Right ventricle myocardium inferior (tissue), 1 donor: ENCODE results near the gene DPH7. TPM values are rescaled to one million over a fixed set of nuclear protein-coding genes. Genes with fewer than 3 reads are reported as not detected.
A peak's percentile ranks its signal among the peaks of the same experiment; 100 is the strongest.
"Not testable (repeated sequence)": the region's sequence is repeated elsewhere in the genome, so short reads cannot be mapped to it uniquely, and the experiment has no call there.

Experiments used
- ATAC-seq: fragments of 200-7000 bp; cut with Tn5 transposase; one replicate; pipeline ENCODE4 v1.9.1; 2020; ENCODE audit warnings: mild to moderate bottlenecking, moderate library complexity
- DNase-seq: peaks from one replicate; pipeline ENCODE4 v3.0.0; 2021; ENCODE audit errors: missing footprints
- intact Hi-C: fragments of 100-400 bp; cut with DNase I; formaldehyde crosslinking; loops from one replicate; pipeline ENCODE4 v1.11.0; 2022
- total RNA-seq: library from RNA; stranded (reverse); fragmentation: NEBNext Ultra II Directional; extraction: Animal tissue kit (Norgen Biotek cat#: 25700); gene quantifications from one replicate; pipeline ENCODE4 v1.2.1, GENCODE V29; 2021
- donor health status: DM: no; HTN: yes; CAD: no; lungs with severe emphysema.

Gene DPH7
- total RNA-seq, 1 donor from 2014 or later, result 17.2 TPM

DNA sequence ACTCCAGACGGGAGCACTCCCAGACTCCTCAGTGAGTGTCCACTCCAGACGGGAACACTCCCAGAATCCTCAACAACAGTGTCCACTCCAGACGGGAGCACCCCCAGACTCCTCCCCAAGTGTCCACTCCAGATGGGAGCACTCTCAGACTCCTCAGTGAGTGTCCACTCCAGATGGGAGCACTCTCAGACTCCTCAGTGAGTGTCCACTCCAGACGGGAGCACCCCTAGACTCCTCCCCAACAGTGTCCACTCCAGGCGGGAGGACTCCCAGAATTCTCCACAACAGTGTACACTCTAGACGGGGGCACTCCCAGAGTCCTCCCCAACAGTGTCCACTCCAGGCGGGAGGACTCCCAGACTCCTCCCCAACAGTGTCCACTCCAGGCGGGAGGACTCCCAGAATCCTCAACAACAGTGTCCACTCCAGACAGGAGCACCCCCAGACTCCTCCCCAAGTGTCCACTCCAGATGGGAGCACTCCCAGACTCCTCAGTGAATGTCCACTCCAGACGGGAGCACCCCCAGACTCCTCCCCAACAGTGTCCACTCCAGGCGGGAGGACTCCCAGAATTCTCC is 45.7 kb downstream of the DPH7 start:
- intact Hi-C loops, ATAC-seq: not testable (repeated sequence)
- peak; percentile 8 for DNase-seq

DNA sequence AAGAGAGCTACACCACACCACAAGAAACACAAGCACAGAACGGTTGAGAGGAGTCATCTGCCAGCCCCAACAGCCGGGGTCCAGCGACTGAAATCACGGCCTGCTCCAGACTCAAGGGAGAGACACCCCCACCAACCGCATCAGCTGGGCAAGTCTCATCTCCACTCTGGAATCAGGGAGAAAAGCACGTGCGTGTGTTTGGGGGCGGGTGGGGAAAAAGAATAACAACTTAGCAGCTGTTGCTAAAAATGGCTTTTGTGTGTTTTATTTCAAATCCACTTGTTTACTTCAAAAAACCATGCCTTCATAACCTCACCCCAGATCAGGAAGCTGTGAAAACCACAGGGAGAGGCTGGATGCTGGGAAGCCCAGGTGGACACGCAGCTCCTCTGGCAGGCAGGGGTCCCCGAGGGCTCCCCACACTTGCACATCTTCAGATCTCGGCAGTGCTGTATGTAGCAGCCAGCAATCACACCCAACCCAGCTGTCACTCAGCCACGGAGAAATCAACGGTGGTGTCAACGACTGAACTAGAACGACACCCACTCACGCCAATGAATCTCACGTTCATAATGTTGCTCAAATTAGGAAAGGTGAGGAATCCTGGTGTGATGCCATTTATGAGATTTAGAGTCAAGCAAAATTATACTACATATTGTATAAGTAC is 47.5 kb downstream of the DPH7 start:
- intact Hi-C loops, result no loop called here
- ATAC-seq (no peak), DNase-seq (peak; percentile 64)

DNA sequence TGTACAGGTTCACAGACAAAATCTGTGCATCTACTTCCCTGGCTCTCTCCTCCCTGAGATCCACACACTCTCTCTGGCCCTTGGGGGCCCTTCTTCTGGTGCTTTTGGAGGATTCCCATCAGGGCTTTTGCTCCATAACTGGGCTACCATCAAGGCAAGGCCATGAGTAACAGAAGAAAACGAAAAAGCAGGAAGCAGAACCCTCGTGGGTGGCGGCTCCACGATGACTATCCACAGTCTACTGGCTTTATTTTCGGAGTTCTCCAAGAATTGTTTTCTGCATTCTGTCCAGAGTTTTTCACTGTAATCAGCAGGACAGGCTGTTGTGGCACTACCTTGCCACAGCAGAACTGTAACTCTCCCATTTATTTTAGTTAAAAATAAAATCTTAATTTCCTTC is 48.4 kb downstream of the DPH7 start:
- no peak for ATAC-seq
- intact Hi-C loops, result no loop called here
- DNase-seq, result no peak

DNA sequence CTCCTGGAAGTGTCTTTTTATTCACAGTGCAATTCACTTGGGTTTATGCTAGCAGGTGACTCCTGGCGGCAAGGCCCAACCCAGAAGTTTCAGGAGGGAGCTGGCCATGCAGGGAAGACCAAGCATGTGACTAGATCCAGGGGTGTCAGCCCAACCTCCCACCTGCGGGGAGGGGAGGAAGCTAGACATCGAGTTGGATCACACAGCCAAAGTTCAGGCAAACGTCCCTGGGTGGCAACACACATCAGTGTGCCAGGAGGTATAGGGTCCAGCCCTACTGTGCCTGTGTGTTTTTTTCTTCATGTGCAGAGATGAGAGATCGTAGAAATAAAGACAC is 53.8 kb downstream of the DPH7 start:
- intact Hi-C loops, result loop anchor here (10.0 kb wide), 2 partner anchors 100 to 230 kb away; partner anchors contain the start of genes EXD3 and NOXA1
- ATAC-seq (no peak), DNase-seq (peak; percentile 34)

DNA sequence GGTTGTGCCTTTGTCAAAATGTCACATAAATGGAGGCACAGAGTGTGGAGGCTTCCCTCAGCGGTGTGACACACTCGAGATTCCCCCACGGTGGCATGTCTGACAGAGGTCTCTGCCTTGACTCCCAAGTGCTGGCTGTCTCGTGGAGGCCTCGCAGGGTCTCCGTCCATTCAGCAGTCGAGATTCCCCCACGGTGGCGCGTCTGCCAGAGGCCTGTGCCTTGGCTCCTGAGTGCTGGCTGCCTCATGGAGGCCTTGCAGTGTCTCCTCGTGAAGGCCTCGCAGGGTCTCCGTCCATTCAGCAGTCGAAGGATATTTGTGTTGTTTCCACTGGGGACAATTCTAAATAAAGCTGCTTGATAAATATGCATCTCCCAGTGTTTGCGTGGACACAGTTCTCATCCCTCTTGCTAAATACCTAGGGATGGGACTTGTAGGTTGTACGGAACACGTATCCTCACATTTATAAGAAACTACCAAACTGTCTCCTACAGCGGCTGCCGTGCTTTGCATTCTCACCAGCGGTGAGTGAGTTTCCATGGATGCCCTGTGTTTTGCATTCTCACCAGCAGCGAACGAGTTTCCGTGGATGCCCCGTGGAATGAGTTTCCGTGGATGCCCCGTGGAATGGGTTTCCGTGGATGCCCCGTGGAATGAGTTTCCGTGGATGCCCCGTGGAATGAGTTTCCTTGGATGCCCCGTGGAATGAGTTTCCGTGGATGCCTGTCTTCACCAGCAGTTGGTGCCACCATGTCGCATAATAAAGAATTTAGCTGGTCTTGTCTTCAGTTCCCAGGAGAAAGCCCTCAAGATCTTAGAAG is 54.4 kb downstream of the DPH7 start:
- intact Hi-C loops, result loop anchor here (10.0 kb wide), 2 partner anchors 100 to 230 kb away; partner anchors contain the start of genes EXD3 and NOXA1
- DNase-seq, result peak; percentile 40
- ATAC-seq, result no peak

DNA sequence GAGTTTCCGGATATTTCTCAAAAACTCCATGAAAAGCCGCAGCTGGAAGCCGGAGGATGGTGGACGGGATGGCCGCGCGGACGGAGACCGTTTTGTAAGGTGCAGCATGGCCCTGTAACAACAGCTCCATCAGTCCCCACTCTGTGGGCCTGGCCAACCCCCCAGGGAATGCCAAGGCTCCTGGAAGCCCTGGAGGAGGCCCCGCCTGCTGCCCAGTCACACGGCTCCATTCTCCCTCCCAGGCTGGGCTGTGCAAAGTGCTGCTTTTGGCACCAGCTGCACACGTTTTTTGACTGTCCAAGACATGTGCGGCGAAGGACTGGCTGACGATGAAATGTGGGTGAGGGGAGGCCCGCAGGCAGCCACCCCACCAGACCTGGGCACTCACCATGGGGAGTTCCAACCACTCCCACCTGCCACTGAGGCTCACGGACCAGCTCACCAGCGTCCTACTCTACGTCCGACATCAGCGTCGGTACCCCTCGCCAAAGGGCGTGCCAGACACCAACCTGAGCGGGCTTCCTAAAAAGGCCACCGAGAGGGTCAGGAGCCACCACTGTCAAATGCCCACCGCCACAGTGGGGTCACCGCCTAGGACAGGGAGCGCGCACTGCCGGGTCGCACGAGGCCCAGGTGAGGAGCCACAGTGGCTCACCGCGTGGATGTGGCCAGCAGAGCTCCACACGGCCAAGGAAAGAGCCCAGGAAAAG is 55.8 kb downstream of the DPH7 start:
- intact Hi-C loops, result loop anchor here (10.0 kb wide), 2 partner anchors 98 to 228 kb away; partner anchors contain the start of genes EXD3 and NOXA1
- DNase-seq (peak; percentile 33), ATAC-seq (no peak)

DNA sequence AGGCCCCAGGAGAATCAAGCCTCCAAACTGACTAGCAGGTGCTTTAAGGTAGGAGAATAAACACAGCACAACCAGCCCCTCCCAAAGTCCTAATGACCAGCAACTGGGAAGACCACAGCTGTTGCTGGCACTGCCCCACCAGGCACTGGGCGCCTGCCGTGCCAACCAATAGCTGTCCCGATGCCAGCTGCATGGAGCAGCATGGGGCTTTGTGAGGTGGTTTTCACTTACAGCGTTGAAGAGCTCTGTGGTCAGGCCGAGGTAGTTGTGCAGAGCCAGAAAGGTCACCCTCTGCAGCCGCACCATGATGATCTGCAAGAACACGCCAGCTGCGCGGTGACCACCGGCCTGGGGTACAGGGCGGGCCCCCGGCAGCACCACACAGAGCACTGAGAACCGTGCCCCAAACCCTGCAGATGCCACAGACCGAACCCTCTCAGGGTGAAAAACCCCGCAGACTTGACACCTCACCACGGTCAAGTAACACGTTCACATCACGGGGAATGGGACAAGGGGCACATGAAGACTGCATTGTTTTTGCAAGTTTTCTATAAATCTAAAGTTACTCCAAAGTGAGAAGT is 57.2 kb downstream of the DPH7 start:
- intact Hi-C loops, result loop anchor here (10.0 kb wide), 2 partner anchors 97 to 227 kb away; partner anchors contain the start of genes EXD3 and NOXA1
- ATAC-seq (no peak), DNase-seq (peak; percentile 72)

DNA sequence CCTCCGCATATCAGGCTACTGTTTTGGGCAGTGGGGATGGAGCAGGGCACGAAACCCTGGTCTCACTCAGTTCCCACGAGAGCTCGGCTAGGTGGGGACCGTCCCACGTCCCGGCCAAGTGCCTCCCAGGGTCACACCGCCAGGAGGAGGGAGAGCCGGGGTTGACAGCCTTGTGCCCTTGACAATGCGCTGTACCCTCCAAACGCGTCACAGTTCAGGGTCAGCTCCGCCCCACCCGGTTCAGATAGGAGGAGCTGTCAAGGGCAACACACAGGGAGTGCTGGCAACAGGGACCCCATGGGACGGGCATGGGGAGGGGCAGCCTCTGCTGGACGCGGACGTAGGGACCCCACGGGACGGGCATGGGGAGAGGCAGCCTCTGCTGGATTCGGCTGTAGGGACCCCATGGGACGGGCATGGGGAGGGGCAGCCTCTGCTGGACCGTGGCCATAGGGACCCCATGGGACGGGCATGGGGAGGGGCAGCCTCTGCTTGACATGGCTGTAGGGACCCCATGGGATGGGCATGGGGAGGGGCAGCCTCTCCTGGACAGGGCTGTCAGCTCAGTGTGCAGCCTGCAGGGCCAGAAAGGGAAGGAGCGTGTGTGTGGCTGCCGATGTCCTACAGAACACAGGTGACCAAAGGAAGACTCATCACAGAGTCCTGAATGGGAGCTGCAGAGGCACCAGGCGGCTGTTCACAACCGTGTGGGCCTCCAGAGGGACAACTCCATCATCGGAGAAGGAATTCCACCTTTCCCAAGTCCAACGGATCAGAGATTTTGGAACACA is 57.9 kb downstream of the DPH7 start:
- no peak for ATAC-seq
- DNase-seq, result peak; percentile 30

DNA sequence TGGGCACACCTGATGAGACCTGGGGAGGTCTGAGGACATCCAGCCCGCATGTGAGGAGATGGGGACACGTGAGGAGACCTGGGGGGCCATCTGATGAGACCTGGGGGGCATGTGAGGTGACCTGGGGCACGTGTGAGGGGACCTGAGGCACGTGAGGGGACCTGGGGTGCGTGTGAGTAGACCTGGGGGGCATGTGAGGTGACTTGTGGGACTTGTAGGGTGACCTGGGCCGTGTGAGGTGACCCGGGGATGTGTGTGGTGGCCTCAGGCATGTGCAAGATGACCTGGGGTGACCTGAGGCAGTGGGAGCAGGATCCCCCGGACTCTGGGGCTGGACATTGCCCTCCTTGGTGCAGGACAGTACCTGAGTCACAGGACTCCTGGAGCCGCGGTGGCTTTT is 59.2 kb downstream of the DPH7 start:
- DNase-seq, result peak; percentile 53
- ATAC-seq, result no peak
- intact Hi-C loops, result no loop called here

More for the DNA sequence above, 57.9 kb downstream of the DPH7 start:
- intact Hi-C loops, result loop anchor here (10.0 kb wide), 2 partner anchors 96 to 226 kb away; partner anchors contain the start of genes EXD3 and NOXA1

DNA sequence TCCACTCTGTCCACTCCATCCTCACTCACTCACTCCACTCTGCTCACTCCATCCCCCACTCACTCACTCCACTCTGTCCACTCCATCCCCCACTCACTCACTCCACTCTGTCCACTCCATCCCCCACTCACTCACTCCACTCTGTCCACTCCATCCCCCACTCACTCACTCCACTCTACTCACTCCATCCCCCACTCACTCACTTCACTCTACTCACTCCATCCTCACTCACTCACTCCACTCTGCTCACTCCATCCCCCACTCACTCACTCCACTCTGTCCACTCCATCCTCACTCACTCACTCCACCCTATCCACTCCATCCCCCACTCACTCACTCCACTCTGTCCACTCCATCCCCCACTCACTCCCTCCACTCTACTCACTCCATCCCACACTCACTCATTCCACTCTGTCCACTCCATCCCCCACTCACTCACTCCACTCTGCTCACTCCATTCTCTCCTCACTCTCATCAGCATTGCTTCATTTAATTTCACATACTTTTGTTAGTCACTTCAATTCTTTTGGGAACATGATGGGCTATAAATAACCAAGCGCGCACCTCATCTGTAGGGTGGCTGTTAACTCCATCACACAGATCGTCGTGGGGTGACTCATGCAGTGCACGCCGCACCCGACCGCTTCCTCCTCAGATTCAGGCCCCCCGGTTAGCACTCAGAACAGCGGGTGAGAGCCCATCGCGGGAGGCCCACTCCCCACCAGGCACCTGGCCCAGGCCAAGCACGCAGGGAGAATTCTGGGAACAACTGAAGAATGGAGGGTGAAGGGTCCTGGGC is 59.9 kb downstream of the DPH7 start:
- intact Hi-C loops, DNase-seq, ATAC-seq: not testable (repeated sequence)

DNA sequence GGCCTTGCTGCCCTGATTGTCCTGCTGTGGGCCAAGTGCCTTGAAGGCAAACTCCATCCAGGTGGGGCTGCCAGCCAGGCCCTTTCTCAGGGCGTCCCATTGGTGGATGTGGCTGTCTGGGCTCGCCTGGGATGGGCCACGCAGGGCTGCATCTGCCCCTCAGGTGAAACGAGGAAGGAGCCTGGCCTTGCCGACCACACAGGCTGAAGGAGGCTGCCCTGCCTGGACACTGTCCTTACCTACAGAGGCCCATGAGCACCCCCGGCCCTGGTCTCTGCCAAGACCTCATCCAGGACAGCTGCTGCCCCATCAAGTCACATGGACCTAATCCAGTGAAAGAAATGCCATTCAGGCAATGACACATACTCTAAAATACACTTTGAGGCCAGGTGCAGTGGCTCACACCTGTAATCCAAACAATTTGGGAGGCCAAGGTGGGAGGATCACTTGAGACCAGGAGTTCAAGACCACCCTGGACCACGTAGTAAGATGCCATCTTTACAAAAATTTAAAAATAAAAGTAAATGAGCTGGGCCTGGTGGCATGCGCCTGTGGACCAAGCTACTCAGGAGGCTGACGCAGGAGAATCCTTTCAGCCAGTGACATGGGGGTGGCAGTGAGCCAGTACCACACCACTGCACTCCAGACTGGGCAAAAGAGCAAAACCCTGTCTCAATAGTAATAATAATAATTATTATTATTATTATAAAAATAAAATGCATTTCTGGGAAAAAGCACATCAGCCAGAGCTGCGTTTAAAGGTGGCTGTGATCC is 62.4 kb downstream of the DPH7 start:
- peak; percentile 11 for DNase-seq
- intact Hi-C loops, result no loop called here
- no peak for ATAC-seq

DNA sequence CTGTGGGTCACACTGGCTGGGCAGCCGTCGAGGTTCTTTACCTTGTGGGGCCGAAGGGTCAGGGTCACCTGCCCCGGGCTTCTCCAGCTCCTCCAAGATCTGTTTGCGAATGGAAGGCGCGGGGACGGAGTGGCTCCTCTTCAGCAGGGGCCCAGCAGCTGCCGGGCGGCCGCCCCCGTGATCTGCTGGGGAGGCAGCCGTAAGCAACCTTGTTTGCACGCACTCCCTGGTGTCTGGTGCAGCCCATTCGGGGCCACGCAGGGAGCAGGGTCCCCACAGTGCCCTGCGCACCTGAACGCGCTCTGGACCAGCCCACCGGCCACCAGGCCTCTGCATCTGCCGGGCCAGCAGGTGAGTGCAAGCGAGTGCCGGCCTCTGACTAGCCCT is 63.4 kb downstream of the DPH7 start:
- intact Hi-C loops, result no loop called here
- ATAC-seq (no peak), DNase-seq (peak; percentile 31)

DNA sequence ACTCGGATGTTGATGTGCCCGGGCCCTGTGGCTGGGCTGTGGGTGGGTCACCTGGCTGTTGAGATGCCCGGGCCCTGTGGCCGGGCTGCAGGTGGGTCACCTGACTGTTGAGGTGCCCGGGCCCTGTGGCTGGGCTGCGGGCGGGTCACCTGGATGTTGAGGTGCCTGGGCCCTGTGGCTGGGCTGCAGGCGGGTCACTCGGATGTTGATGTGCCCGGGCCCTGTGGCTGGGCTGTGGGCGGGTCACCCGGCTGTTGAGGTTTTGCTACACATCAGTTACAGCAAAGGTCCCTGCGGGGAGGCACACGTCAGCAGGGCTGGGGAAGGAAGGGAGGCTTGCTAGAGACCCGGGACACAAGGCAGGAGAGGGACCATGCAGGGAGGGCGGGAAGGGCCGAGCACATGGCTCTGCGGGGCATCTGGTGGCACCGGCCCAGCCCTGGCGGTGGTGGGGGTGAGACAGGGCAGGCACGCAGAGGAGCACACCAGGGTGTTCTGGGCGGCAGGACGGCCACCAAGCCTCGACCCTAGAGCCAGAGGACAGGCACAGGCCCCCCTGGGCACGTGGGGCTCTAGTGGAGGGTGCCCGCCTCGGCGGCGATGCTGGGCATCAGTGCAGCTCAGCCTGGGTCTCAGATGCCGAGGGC is 63.9 kb downstream of the DPH7 start:
- no peak for ATAC-seq
- DNase-seq, result no peak
- intact Hi-C loops, result no loop called here

DNA sequence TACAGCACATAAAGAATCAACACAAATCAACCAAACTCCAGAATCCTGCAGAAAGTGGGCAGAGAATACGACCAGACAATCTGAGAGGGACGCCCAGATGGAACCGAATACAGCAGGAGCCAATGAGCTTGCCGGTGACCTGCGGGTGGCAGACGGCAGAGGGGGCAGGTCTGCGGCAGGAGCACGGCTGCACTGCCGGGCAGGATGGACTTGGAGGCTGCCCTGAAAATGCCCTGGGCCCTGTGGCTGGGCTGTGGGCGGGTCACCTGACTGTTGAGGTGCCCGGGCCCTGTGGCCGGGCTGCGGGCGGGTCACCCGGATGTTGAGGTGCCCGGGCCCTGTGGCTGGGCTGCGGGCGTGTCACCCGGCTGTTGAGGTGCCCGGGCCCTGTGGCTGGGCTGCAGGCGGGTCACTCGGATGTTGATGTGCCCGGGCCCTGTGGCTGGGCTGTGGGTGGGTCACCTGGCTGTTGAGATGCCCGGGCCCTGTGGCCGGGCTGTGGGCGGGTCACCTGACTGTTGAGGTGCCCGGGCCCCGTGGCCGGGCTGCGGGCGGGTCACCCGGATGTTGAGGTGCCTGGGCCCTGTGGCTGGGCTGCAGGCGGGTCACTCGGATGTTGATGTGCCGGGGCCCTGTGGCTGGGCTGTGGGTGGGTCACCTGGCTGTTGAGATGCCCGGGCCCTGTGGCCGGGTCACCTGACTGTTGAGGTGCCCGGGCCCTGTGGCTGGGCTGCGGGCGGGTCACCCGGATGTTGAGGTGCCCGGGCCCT is 64.7 kb downstream of the DPH7 start:
- ATAC-seq, DNase-seq, intact Hi-C loops: not testable (repeated sequence)

DNA sequence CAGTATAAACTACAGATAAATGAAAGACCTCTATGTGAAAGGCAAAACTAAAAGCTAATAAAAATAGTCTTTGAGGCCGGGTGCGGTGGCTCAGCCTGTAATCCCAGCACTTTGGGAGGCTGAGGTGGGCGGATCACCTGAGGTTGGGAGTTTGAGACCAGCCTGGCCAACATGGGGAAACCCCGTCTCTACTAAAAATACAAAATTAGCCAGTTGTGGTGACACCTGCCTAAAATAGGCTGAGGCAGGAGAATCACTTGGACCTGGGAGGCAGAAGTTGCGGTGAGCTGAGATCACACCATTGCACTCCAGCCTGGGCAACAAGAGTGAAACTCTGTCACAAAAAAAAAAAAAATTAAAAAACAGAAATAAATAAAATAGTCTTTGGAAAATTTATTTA is 65.6 kb downstream of the DPH7 start:
- DNase-seq, ATAC-seq, intact Hi-C loops: not testable (repeated sequence)
